ENCODE measurements around the gene DKC1. TPM values are rescaled to one million over a fixed set of nuclear protein-coding genes. Genes with fewer than 3 reads are reported as not detected.
"Not testable (repeated sequence)": the region's sequence is repeated elsewhere in the genome, so short reads cannot be mapped to it uniquely, and the experiment has no call there.

Gene DKC1
- total and polyA plus RNA-seq, 5 donors from 2014 or later = 28.3 to 55.0 (median 39.2) TPM

DNA sequence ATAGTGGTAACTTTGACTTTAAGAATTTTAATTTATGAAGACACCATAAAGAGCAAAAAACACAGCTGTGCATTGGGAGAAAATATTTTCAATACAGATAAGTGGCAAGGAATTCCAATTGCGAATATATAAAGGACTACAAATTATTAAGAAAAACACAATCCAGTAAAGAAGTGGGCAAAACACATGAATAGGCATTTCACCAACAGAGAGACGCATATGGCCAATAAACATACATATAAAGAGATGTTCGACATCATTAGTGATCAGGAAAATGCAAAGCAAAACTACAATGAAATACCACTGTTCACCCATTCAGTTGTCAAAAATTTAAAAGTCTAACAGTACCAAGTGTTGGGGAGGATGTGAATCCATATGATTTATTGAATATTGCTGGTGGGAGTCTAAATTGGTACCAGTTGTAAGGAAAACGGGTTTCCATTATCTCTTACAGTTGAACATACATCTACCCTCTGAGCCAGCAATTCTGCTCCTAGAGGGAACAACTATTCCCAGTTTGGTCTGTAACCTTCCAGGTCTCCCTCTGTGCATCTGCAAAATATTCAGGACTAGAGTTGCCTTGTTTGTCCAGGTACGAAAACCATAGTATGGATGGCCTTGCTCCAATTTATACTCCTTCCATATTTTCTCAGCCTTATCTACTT, 44.3 kb downstream of the DKC1 start:
- no peaks in the 10 kb centered on the region for H3K9me3 ChIP-seq (ENCODE audit: control insufficient read depth in 2 of 2, low read length in 2 of 2)
- H3K27ac Mint-ChIP-seq = no peak overlapping the region
- peaks cover 4% of the 10 kb centered on the region for H3K27me3 ChIP-seq (ENCODE audit: control insufficient read depth, insufficient read depth, low read length)
- H3K4me1 ChIP-seq (ENCODE audit: control insufficient read depth, insufficient read depth, low read length, poor library complexity, severe bottlenecking) = peaks cover 18% of the 10 kb centered on the region
- H3K27me3 Mint-ChIP-seq = peaks cover 8% of the 10 kb centered on the region
- no peak for ATAC-seq (ENCODE audit: low read depth in 2 of 2)
- DNase-seq = no peak
- H3K4me3 ChIP-seq (ENCODE audit: low read depth, low read length) = no peak overlapping the region
- H3K36me3 Mint-ChIP-seq = no peaks in the 10 kb centered on the region
- no peak overlapping the region for H3K27ac ChIP-seq (ENCODE audit: insufficient read depth, low read length, poor library complexity, severe bottlenecking)
- H3K4me1 Mint-ChIP-seq = peaks cover 7 to 31% (median 10%) of the 10 kb centered on the region in 4 donors
- H3K4me3 Mint-ChIP-seq = no peak overlapping the region
- H3K36me3 ChIP-seq (ENCODE audit: control insufficient read depth, insufficient read depth, low read length) = no peaks in the 10 kb centered on the region
- no peaks in the 10 kb centered on the region for H3K9me3 Mint-ChIP-seq

DNA sequence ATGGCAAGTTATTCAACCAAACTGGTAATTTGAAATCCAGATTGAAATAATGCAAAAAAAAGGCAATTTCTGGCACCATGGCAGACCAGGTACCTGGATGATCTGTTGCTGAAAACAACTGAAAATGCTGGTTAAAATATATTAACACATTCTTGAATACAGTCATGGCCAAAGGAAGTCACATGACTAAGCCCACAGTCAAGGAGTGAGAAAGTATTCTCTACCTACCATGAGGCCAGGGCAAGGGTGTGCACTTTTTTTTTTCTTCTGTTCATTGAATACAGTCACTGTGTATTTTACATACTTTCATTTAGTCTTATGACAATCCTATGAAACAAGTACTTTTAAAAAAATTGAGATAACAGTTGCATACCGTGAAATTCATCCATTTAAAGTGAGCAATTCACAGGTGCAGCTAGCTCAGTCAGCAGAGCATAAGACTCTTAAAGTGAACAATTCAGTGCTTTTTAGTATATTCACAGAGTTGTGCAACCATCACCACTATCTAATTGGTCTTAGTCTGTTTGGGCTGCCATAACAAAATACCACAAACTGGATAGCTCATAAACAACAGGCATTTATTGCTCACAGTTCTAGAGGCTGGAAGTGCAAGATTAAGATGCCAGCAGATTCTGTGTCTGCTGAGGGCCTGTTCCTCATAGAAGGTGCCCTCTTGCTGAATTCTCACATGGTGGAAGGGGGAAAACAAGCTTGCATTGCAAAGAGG, 47.4 kb downstream of the DKC1 start:
- H3K36me3 ChIP-seq (ENCODE audit: control insufficient read depth, insufficient read depth, low read length) = no peaks in the 10 kb centered on the region
- peaks cover 4% of the 10 kb centered on the region for H3K27me3 ChIP-seq (ENCODE audit: control insufficient read depth, insufficient read depth, low read length)
- H3K4me1 ChIP-seq (ENCODE audit: control insufficient read depth, insufficient read depth, low read length, poor library complexity, severe bottlenecking) = peaks cover 7% of the 10 kb centered on the region
- no peak overlapping the region for H3K4me3 ChIP-seq (ENCODE audit: low read depth, low read length)
- H3K27ac ChIP-seq (ENCODE audit: insufficient read depth, low read length, poor library complexity, severe bottlenecking) = no peak overlapping the region
- Mint-ChIP-seq H3K36me3 (no peaks in the 10 kb centered on the region), H3K27me3 (peaks cover 20% of the 10 kb centered on the region), H3K4me3 (no peak overlapping the region), H3K4me1 (peaks cover 0 to 7% (median 3%) of the 10 kb centered on the region in 4 donors), H3K9me3 (peaks cover 0 to 3% (median 0%) of the 10 kb centered on the region in 7 donors), H3K27ac (no peak overlapping the region)
- no peaks in the 10 kb centered on the region for H3K9me3 ChIP-seq (ENCODE audit: control insufficient read depth in 2 of 2, low read length in 2 of 2)
- ATAC-seq (ENCODE audit: low read depth in 2 of 2) (no peak), DNase-seq (peak in 1 of 3 donors; percentile 39)

DNA sequence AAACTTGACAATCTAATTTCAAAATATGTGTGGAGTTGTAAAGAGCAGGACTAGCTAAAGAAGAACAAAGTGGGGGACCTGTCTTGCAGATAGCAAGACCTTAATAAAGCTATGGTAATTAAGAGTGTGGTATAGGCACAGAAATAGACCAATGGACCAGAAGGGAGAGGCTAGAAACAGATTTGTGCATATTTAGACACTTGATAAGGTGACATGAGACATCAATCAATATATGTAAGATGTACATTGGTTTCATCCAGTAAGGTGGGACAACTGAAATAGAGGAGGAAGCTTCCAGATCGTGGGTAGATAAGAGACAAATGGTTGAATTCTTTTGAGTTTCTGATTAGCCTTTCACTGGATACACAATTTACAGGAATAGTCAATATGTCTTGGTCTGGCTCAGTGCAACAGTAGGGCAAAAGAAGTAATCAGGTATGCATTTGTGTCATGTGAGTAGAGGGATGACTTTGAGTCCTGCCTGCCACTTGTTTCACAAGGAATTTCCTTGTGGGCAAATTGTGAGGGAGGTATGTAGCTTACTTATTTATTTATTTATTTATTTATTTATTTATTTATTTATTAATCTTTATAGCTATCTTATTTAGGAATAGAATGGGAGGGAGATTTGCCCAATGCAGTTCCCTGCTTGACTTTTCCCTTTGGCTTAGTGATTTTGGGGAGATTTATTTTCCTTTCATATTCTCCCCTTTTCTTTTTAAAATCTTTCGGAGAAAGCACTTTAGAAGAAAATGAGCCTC, 49.9 kb downstream of the DKC1 start:
- peaks cover 0 to 3% (median 0%) of the 10 kb centered on the region in 7 donors for H3K9me3 Mint-ChIP-seq
- no peak overlapping the region for H3K27ac Mint-ChIP-seq
- peaks cover 0 to 3% (median 0%) of the 10 kb centered on the region in 4 donors for H3K4me1 Mint-ChIP-seq
- H3K27me3 Mint-ChIP-seq = peaks cover 21% of the 10 kb centered on the region
- Histone ChIP-seq H3K36me3 (ENCODE audit: control insufficient read depth, insufficient read depth, low read length) (no peaks in the 10 kb centered on the region), H3K27me3 (ENCODE audit: control insufficient read depth, insufficient read depth, low read length) (no peaks in the 10 kb centered on the region), H3K4me3 (ENCODE audit: low read depth, low read length) (no peak overlapping the region), H3K4me1 (ENCODE audit: control insufficient read depth, insufficient read depth, low read length, poor library complexity, severe bottlenecking) (no peaks in the 10 kb centered on the region), H3K27ac (ENCODE audit: insufficient read depth, low read length, poor library complexity, severe bottlenecking) (no peak overlapping the region), H3K9me3 (ENCODE audit: control insufficient read depth in 2 of 2, low read length in 2 of 2) (no peaks in the 10 kb centered on the region)
- ATAC-seq (ENCODE audit: low read depth in 2 of 2) = no peak
- DNase-seq = no peak
- H3K4me3 Mint-ChIP-seq = no peak overlapping the region
- H3K36me3 Mint-ChIP-seq = no peaks in the 10 kb centered on the region

DNA sequence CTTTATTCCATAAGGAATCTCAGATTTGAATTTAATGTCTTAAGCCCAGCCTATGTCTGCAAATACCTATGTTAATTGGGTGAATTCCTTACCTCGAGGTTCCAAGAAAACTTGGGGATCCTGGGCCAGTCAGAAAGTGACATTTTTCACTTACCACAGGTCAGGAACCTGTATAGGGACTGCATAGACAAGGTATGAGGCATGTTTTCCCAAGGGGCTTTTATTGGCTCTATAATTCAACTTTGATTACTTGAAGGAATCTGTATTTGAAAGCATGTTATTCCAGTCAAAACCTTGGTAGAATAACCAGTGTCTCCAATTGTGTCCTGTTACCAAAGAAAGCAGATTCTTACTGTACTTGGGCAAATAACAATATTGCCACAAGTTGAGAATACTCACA, 51.1 kb downstream of the DKC1 start:
- Histone ChIP-seq H3K27ac (ENCODE audit: insufficient read depth, low read length, poor library complexity, severe bottlenecking) (no peak overlapping the region), H3K9me3 (ENCODE audit: control insufficient read depth in 2 of 2, low read length in 2 of 2) (no peaks in the 10 kb centered on the region), H3K27me3 (ENCODE audit: control insufficient read depth, insufficient read depth, low read length) (no peaks in the 10 kb centered on the region), H3K4me1 (ENCODE audit: control insufficient read depth, insufficient read depth, low read length, poor library complexity, severe bottlenecking) (no peaks in the 10 kb centered on the region), H3K4me3 (ENCODE audit: low read depth, low read length) (no peak overlapping the region), H3K36me3 (ENCODE audit: control insufficient read depth, insufficient read depth, low read length) (no peaks in the 10 kb centered on the region)
- ATAC-seq (ENCODE audit: low read depth in 2 of 2) (no peak), DNase-seq (no peak)
- H3K9me3 Mint-ChIP-seq = peaks cover 0 to 3% (median 0%) of the 10 kb centered on the region in 7 donors
- H3K4me3 Mint-ChIP-seq = no peak overlapping the region
- peaks cover 0 to 3% (median 0%) of the 10 kb centered on the region in 4 donors for H3K4me1 Mint-ChIP-seq
- H3K27ac Mint-ChIP-seq = no peak overlapping the region
- peaks cover 21% of the 10 kb centered on the region for H3K27me3 Mint-ChIP-seq
- H3K36me3 Mint-ChIP-seq = no peaks in the 10 kb centered on the region

DNA sequence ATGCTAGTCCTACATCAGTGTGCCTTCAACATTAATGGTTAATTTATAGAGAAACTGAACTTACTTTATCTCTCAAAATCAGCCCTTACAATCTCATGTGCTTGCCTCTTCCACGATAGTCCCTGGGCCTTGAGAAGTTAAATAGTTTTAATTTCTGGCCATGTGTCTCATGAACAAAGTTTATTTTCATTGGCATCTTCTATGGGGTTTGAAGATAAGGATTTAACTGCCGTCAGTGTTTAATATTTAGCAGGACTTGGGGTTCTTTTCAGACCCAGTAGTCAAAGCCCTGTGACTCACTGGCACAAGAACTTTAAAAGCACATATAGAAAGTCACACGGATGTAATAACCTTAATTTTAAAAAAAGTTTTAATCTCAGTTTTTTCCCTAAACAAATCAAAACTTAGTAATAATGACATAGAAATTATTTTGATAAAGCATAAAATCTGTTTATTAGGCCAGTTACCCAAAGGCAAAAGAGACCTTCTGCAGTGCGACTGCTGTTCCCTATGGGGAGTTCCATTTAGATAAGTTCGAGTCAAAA, 52.7 kb downstream of the DKC1 start:
- ATAC-seq (ENCODE audit: low read depth in 2 of 2) (no peak), DNase-seq (no peak)
- Histone ChIP-seq H3K27me3 (ENCODE audit: control insufficient read depth, insufficient read depth, low read length) (no peaks in the 10 kb centered on the region), H3K27ac (ENCODE audit: insufficient read depth, low read length, poor library complexity, severe bottlenecking) (no peak overlapping the region), H3K4me1 (ENCODE audit: control insufficient read depth, insufficient read depth, low read length, poor library complexity, severe bottlenecking) (no peaks in the 10 kb centered on the region), H3K9me3 (ENCODE audit: control insufficient read depth in 2 of 2, low read length in 2 of 2) (no peaks in the 10 kb centered on the region), H3K36me3 (ENCODE audit: control insufficient read depth, insufficient read depth, low read length) (no peaks in the 10 kb centered on the region), H3K4me3 (ENCODE audit: low read depth, low read length) (no peak overlapping the region)
- peaks cover 0 to 3% (median 0%) of the 10 kb centered on the region in 7 donors for H3K9me3 Mint-ChIP-seq
- no peaks in the 10 kb centered on the region for H3K36me3 Mint-ChIP-seq
- no peaks in the 10 kb centered on the region for H3K4me1 Mint-ChIP-seq
- no peak overlapping the region for H3K4me3 Mint-ChIP-seq
- no peak overlapping the region for H3K27ac Mint-ChIP-seq
- peaks cover 25% of the 10 kb centered on the region for H3K27me3 Mint-ChIP-seq

DNA sequence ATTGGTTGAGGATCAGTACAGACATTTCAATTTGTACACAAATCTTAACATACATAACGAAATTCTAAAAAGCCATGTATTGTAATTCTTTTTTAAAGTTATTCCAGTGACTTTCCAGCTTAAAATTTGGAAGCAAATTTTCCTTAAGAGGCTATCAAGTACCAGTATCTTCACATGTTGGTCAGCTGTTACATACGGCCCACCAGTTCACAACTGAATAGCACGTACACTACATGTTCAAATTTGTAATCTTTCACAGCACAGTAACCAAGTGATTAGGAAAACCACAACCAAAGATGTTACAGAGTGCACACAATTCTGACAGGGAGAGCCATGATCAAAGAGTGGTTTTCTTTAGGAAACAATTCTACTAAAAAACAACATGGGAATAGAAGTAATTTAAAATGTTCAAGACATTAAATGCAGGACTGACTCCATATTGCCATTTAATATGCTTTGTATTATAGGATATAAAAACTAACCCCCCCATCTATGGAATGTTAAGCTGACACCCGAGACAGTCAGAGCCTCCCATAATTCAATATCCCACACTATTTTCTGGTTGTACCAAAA, 53.7 kb downstream of the DKC1 start:
- H3K4me1 ChIP-seq (ENCODE audit: control insufficient read depth, insufficient read depth, low read length, poor library complexity, severe bottlenecking); H3K36me3 ChIP-seq (ENCODE audit: control insufficient read depth, insufficient read depth, low read length); H3K4me3 ChIP-seq (ENCODE audit: low read depth, low read length); H3K27ac Mint-ChIP-seq; DNase-seq; H3K4me3 Mint-ChIP-seq; H3K9me3 ChIP-seq (ENCODE audit: control insufficient read depth in 2 of 2, low read length in 2 of 2); H3K9me3 Mint-ChIP-seq; H3K27ac ChIP-seq (ENCODE audit: insufficient read depth, low read length, poor library complexity, severe bottlenecking); H3K4me1 Mint-ChIP-seq; H3K36me3 Mint-ChIP-seq; ATAC-seq (ENCODE audit: low read depth in 2 of 2); H3K27me3 ChIP-seq (ENCODE audit: control insufficient read depth, insufficient read depth, low read length): not testable (repeated sequence)
- H3K27me3 Mint-ChIP-seq = peaks cover 21% of the 10 kb centered on the region

DNA sequence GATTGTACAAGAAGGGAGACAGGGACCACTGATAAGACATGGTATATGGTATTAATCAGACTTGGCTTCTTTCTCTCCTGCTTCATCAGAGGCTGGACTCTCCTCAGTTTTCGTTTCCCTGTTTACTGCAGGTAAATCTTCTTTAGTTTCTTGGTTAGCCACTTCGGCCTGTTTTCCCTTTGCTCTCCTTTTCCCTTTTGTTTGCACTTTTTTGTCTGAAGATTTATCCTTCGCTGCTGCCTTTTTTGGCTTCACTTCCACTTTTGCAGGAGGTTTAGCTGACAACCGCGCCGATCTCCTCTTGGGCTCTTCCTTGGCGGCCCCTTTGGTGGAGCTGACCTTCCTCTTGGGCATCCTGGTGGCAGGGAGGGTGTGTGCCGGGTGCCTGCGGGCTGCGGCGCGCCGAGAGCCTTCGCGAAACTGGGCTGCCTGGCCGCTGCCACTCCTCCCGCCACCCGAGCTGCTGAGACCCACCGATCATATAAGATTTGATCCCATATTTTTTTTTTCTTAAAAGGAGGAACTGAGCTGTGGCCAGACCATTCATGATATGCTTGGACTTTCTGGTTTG, 54.5 kb downstream of the DKC1 start:
- H3K27ac Mint-ChIP-seq; ATAC-seq (ENCODE audit: low read depth in 2 of 2); H3K9me3 ChIP-seq (ENCODE audit: control insufficient read depth in 2 of 2, low read length in 2 of 2): not testable (repeated sequence)

More for the DNA sequence above, 54.5 kb downstream of the DKC1 start:
- H3K9me3 Mint-ChIP-seq; H3K27me3 ChIP-seq (ENCODE audit: control insufficient read depth, insufficient read depth, low read length); H3K36me3 Mint-ChIP-seq; H3K4me1 Mint-ChIP-seq; DNase-seq; H3K4me3 Mint-ChIP-seq; H3K27ac ChIP-seq (ENCODE audit: insufficient read depth, low read length, poor library complexity, severe bottlenecking); H3K36me3 ChIP-seq (ENCODE audit: control insufficient read depth, insufficient read depth, low read length); H3K4me1 ChIP-seq (ENCODE audit: control insufficient read depth, insufficient read depth, low read length, poor library complexity, severe bottlenecking); H3K4me3 ChIP-seq (ENCODE audit: low read depth, low read length): not testable (repeated sequence)
- peaks cover 19% of the 10 kb centered on the region for H3K27me3 Mint-ChIP-seq

All from CD4-positive, CD25-positive, alpha-beta regulatory T cell (primary cell).